Dermis blood vessel endothelial cell (primary cell): ENCODE measurements around the gene MPP2. TPM values are rescaled to one million over a fixed set of nuclear protein-coding genes. Genes with fewer than 3 reads are reported as not detected.
"Not testable (repeated sequence)": the region's sequence is repeated elsewhere in the genome, so short reads cannot be mapped to it uniquely, and the experiment has no call there.

ENCODE experiments used
- DNase-seq: peaks from one replicate; pipeline ENCODE4 v3.0.0; 2010
- total RNA-seq: library from RNA; depleted of rRNA; stranded (reverse); fragments of >200 nt; gene quantifications from 2 replicates; pipeline ENCODE4 v1.2.3, GENCODE V29; 2014

Gene MPP2
- total RNA-seq, 1 donor from 2014 or later, result 0.34 TPM

- not testable (repeated sequence) for DNase-seq
These were observed 20.6 kb upstream of the MPP2 start for GRCh38 chr17:43927929-43928328.

GRCh38 chr17:43927060-43927864 lies 19.9 kb upstream of the MPP2 start:
- DNase-seq, result no peak

- no peak for DNase-seq
These were observed 17.2 kb upstream of the MPP2 start for GRCh38 chr17:43924558-43924957.

GRCh38 chr17:43920500-43921095 lies 13.3 kb upstream of the MPP2 start:
- DNase-seq, result no peak

GRCh38 chr17:43918026-43918389 lies 10.7 kb upstream of the MPP2 start:
- no peak for DNase-seq

- DNase-seq, result peak; percentile 71
These were observed 10.2 kb upstream of the MPP2 start for GRCh38 chr17:43917348-43918025.

- DNase-seq, result no peak
These were observed 9.6 kb upstream of the MPP2 start for GRCh38 chr17:43917016-43917347.

GRCh38 chr17:43916385-43916784 lies 9.0 kb upstream of the MPP2 start:
- DNase-seq, result no peak

- no peak for DNase-seq
These were observed 8.2 kb upstream of the MPP2 start for GRCh38 chr17:43915559-43915958.

GRCh38 chr17:43914451-43914850 lies 7.1 kb upstream of the MPP2 start:
- no peak for DNase-seq

GRCh38 chr17:43913584-43913983 lies 6.2 kb upstream of the MPP2 start:
- DNase-seq, result no peak

- no peak for DNase-seq
These were observed 5.4 kb upstream of the MPP2 start for GRCh38 chr17:43912635-43913304.

GRCh38 chr17:43911904-43912303 lies 4.6 kb upstream of the MPP2 start:
- DNase-seq, result no peak

GRCh38 chr17:43909537-43910231 lies 2.3 kb upstream of the MPP2 start:
- DNase-seq, result no peak

- peak; percentile 29 for DNase-seq
These were observed 824 bp upstream of the MPP2 start for GRCh38 chr17:43907998-43908721.

- DNase-seq, result no peak
These were observed 348 bp downstream of the MPP2 start for GRCh38 chr17:43906951-43907424.

- DNase-seq, result peak; percentile 24
These were observed 1.1 kb downstream of the MPP2 start for GRCh38 chr17:43905985-43906852.

GRCh38 chr17:43905400-43905984 lies 1.8 kb downstream of the MPP2 start:
- no peak for DNase-seq

GRCh38 chr17:43901861-43902589 lies 5.3 kb downstream of the MPP2 start:
- DNase-seq, result no peak
